Measurements from ENCODE around the gene CCDC15. TPM values are rescaled to one million over a fixed set of nuclear protein-coding genes. Genes with fewer than 3 reads are reported as not detected.

CCDC15 gene
- total and polyA plus RNA-seq, 4 donors = 2.6 to 4.6 (median 3.7) TPM

- H3K27ac ChIP-seq (ENCODE audit: low read depth, low read length) = no peak overlapping the region
- no peaks in the 10 kb centered on the region for H3K27me3 ChIP-seq (ENCODE audit: control insufficient read depth, insufficient read depth, low read length)
- no peak for DNase-seq (ENCODE audit: low read depth in 4 of 6, low spot score in 6 of 6)
- WGBS (ENCODE audit: insufficient coverage) = 94% methylated on average over 3 of the region's 3 CpGs
- peaks cover 2% of the 10 kb centered on the region for H3K9me3 ChIP-seq (ENCODE audit: control insufficient read depth, insufficient read depth, low read length)
- H3K36me3 ChIP-seq (ENCODE audit: control insufficient read depth, insufficient read depth, low read length) = peaks cover 3% of the 10 kb centered on the region
- H3K4me3 ChIP-seq (ENCODE audit: low read depth, low read length) = no peak overlapping the region
- H3K4me1 ChIP-seq (ENCODE audit: control insufficient read depth, insufficient read depth, low read length) = no peaks in the 10 kb centered on the region
Observed at GRCh38 chr11:124984512-124984854, 30.5 kb downstream of the CCDC15 start.

- H3K27ac ChIP-seq (ENCODE audit: low read depth, low read length) = no peak overlapping the region
- H3K4me3 ChIP-seq (ENCODE audit: low read depth, low read length) = no peak overlapping the region
- peaks cover 2% of the 10 kb centered on the region for H3K9me3 ChIP-seq (ENCODE audit: control insufficient read depth, insufficient read depth, low read length)
- no peaks in the 10 kb centered on the region for H3K4me1 ChIP-seq (ENCODE audit: control insufficient read depth, insufficient read depth, low read length)
- 75% methylated on average over 1 of the region's 1 CpG for WGBS (ENCODE audit: insufficient coverage)
- peaks cover 3% of the 10 kb centered on the region for H3K36me3 ChIP-seq (ENCODE audit: control insufficient read depth, insufficient read depth, low read length)
- no peaks in the 10 kb centered on the region for H3K27me3 ChIP-seq (ENCODE audit: control insufficient read depth, insufficient read depth, low read length)
- DNase-seq (ENCODE audit: low read depth in 4 of 6, low spot score in 6 of 6) = peak in 1 of 6 donors; percentile 6
Observed at GRCh38 chr11:124987096-124987495, 33.1 kb downstream of the CCDC15 start.

GRCh38 chr11:124988063-124988462 lies 34.1 kb downstream of the CCDC15 start:
- Histone ChIP-seq H3K27ac (ENCODE audit: low read depth, low read length) (no peak overlapping the region), H3K4me3 (ENCODE audit: low read depth, low read length) (no peak overlapping the region), H3K36me3 (ENCODE audit: control insufficient read depth, insufficient read depth, low read length) (peaks cover 3% of the 10 kb centered on the region), H3K27me3 (ENCODE audit: control insufficient read depth, insufficient read depth, low read length) (no peaks in the 10 kb centered on the region), H3K9me3 (ENCODE audit: control insufficient read depth, insufficient read depth, low read length) (no peaks in the 10 kb centered on the region), H3K4me1 (ENCODE audit: control insufficient read depth, insufficient read depth, low read length) (no peaks in the 10 kb centered on the region)
- DNase-seq (ENCODE audit: low read depth in 4 of 6, low spot score in 6 of 6) = no peak
- no CpG with 5 or more reads among the region's 3 CpGs for WGBS (ENCODE audit: insufficient coverage)

GRCh38 chr11:125001079-125001778 lies 47.2 kb downstream of the CCDC15 start:
- WGBS (ENCODE audit: insufficient coverage) = no CpG with 5 or more reads among the region's 2 CpGs
- no peak for DNase-seq (ENCODE audit: low read depth in 4 of 6, low spot score in 6 of 6)
- no peak overlapping the region for H3K27ac ChIP-seq (ENCODE audit: low read depth, low read length)
- peaks cover 6% of the 10 kb centered on the region for H3K9me3 ChIP-seq (ENCODE audit: control insufficient read depth, insufficient read depth, low read length)
- H3K27me3 ChIP-seq (ENCODE audit: control insufficient read depth, insufficient read depth, low read length) = no peaks in the 10 kb centered on the region
- H3K4me1 ChIP-seq (ENCODE audit: control insufficient read depth, insufficient read depth, low read length) = no peaks in the 10 kb centered on the region
- H3K4me3 ChIP-seq (ENCODE audit: low read depth, low read length) = no peak overlapping the region
- H3K36me3 ChIP-seq (ENCODE audit: control insufficient read depth, insufficient read depth, low read length) = no peaks in the 10 kb centered on the region

- no peaks in the 10 kb centered on the region for H3K4me1 ChIP-seq (ENCODE audit: control insufficient read depth, insufficient read depth, low read length)
- no CpG with 5 or more reads among the region's 2 CpGs for WGBS (ENCODE audit: insufficient coverage)
- no peak overlapping the region for H3K4me3 ChIP-seq (ENCODE audit: low read depth, low read length)
- H3K27me3 ChIP-seq (ENCODE audit: control insufficient read depth, insufficient read depth, low read length) = no peaks in the 10 kb centered on the region
- H3K36me3 ChIP-seq (ENCODE audit: control insufficient read depth, insufficient read depth, low read length) = no peaks in the 10 kb centered on the region
- H3K27ac ChIP-seq (ENCODE audit: low read depth, low read length) = no peak overlapping the region
- no peak for DNase-seq (ENCODE audit: low read depth in 4 of 6, low spot score in 6 of 6)
- H3K9me3 ChIP-seq (ENCODE audit: control insufficient read depth, insufficient read depth, low read length) = peaks cover 7% of the 10 kb centered on the region
Observed at GRCh38 chr11:125001849-125002248, 47.8 kb downstream of the CCDC15 start.

GRCh38 chr11:125005491-125005890 lies 51.5 kb downstream of the CCDC15 start:
- no peaks in the 10 kb centered on the region for H3K36me3 ChIP-seq (ENCODE audit: control insufficient read depth, insufficient read depth, low read length)
- no CpG with 5 or more reads among the region's 2 CpGs for WGBS (ENCODE audit: insufficient coverage)
- DNase-seq (ENCODE audit: low read depth in 4 of 6, low spot score in 6 of 6) = no peak
- H3K27ac ChIP-seq (ENCODE audit: low read depth, low read length) = no peak overlapping the region
- H3K4me1 ChIP-seq (ENCODE audit: control insufficient read depth, insufficient read depth, low read length) = no peaks in the 10 kb centered on the region
- peaks cover 7% of the 10 kb centered on the region for H3K9me3 ChIP-seq (ENCODE audit: control insufficient read depth, insufficient read depth, low read length)
- H3K4me3 ChIP-seq (ENCODE audit: low read depth, low read length) = no peak overlapping the region
- H3K27me3 ChIP-seq (ENCODE audit: control insufficient read depth, insufficient read depth, low read length) = no peaks in the 10 kb centered on the region

GRCh38 chr11:125016413-125016812 lies 62.4 kb downstream of the CCDC15 start:
- H3K36me3 ChIP-seq (ENCODE audit: control insufficient read depth, insufficient read depth, low read length) = no peaks in the 10 kb centered on the region
- DNase-seq (ENCODE audit: low read depth in 4 of 6, low spot score in 6 of 6) = no peak
- H3K4me3 ChIP-seq (ENCODE audit: low read depth, low read length) = no peak overlapping the region
- H3K27ac ChIP-seq (ENCODE audit: low read depth, low read length) = no peak overlapping the region
- H3K4me1 ChIP-seq (ENCODE audit: control insufficient read depth, insufficient read depth, low read length) = no peaks in the 10 kb centered on the region
- H3K9me3 ChIP-seq (ENCODE audit: control insufficient read depth, insufficient read depth, low read length) = peaks cover 3% of the 10 kb centered on the region
- no peaks in the 10 kb centered on the region for H3K27me3 ChIP-seq (ENCODE audit: control insufficient read depth, insufficient read depth, low read length)

- 80% methylated on average over 1 of the region's 2 CpGs for WGBS (ENCODE audit: insufficient coverage)
- Histone ChIP-seq H3K27me3 (ENCODE audit: control insufficient read depth, insufficient read depth, low read length) (no peaks in the 10 kb centered on the region), H3K4me1 (ENCODE audit: control insufficient read depth, insufficient read depth, low read length) (no peaks in the 10 kb centered on the region), H3K4me3 (ENCODE audit: low read depth, low read length) (no peak overlapping the region), H3K9me3 (ENCODE audit: control insufficient read depth, insufficient read depth, low read length) (no peaks in the 10 kb centered on the region), H3K27ac (ENCODE audit: low read depth, low read length) (no peak overlapping the region), H3K36me3 (ENCODE audit: control insufficient read depth, insufficient read depth, low read length) (no peaks in the 10 kb centered on the region)
- DNase-seq (ENCODE audit: low read depth in 4 of 6, low spot score in 6 of 6) = no peak
Observed at GRCh38 chr11:125020342-125020741, 66.3 kb downstream of the CCDC15 start.

GRCh38 chr11:125022551-125022950 lies 68.5 kb downstream of the CCDC15 start:
- no peak for DNase-seq (ENCODE audit: low read depth in 4 of 6, low spot score in 6 of 6)
- no peak overlapping the region for H3K4me3 ChIP-seq (ENCODE audit: low read depth, low read length)
- no peaks in the 10 kb centered on the region for H3K9me3 ChIP-seq (ENCODE audit: control insufficient read depth, insufficient read depth, low read length)
- H3K27ac ChIP-seq (ENCODE audit: low read depth, low read length) = no peak overlapping the region
- no peaks in the 10 kb centered on the region for H3K27me3 ChIP-seq (ENCODE audit: control insufficient read depth, insufficient read depth, low read length)
- no peaks in the 10 kb centered on the region for H3K36me3 ChIP-seq (ENCODE audit: control insufficient read depth, insufficient read depth, low read length)
- H3K4me1 ChIP-seq (ENCODE audit: control insufficient read depth, insufficient read depth, low read length) = no peaks in the 10 kb centered on the region

GRCh38 chr11:125025968-125026367 lies 72.0 kb downstream of the CCDC15 start:
- Histone ChIP-seq H3K27ac (ENCODE audit: low read depth, low read length) (no peak overlapping the region), H3K9me3 (ENCODE audit: control insufficient read depth, insufficient read depth, low read length) (no peaks in the 10 kb centered on the region), H3K36me3 (ENCODE audit: control insufficient read depth, insufficient read depth, low read length) (no peaks in the 10 kb centered on the region), H3K27me3 (ENCODE audit: control insufficient read depth, insufficient read depth, low read length) (no peaks in the 10 kb centered on the region), H3K4me1 (ENCODE audit: control insufficient read depth, insufficient read depth, low read length) (no peaks in the 10 kb centered on the region), H3K4me3 (ENCODE audit: low read depth, low read length) (no peak overlapping the region)
- WGBS (ENCODE audit: insufficient coverage) = 100% methylated on average over 2 of the region's 2 CpGs
- DNase-seq (ENCODE audit: low read depth in 4 of 6, low spot score in 6 of 6) = no peak

Measured in spinal cord (tissue), 10 donors.